ENCODE data around the gene RBFOX2.

Gene RBFOX2

GRCh38 chr22:35863432-35863831 is 165.2 kb downstream of the RBFOX2 start:
- no peak for TF ChIP-seq CTCF (conservative IDR thresholded peaks at IDR 0.05; ENCODE audit: low read length)
- no peak for DNase-seq (ENCODE audit: low read depth)
- no peak overlapping the region for H3K4me3 ChIP-seq (ENCODE audit: low read length)

GRCh38 chr22:35862697-35863096 is 165.9 kb downstream of the RBFOX2 start:
- no peak for TF ChIP-seq CTCF (conservative IDR thresholded peaks at IDR 0.05; ENCODE audit: low read length)
- no peak overlapping the region for H3K4me3 ChIP-seq (ENCODE audit: low read length)
- no peak for DNase-seq (ENCODE audit: low read depth)

- TF ChIP-seq CTCF (conservative IDR thresholded peaks at IDR 0.05; ENCODE audit: low read length), result no peak
- no peak overlapping the region for H3K4me3 ChIP-seq (ENCODE audit: low read length)
- no peak for DNase-seq (ENCODE audit: low read depth)
These were observed 167.2 kb downstream of the RBFOX2 start for GRCh38 chr22:35861451-35861850.

- DNase-seq (ENCODE audit: low read depth), result no peak
- no peak for TF ChIP-seq CTCF (conservative IDR thresholded peaks at IDR 0.05; ENCODE audit: low read length)
- H3K4me3 ChIP-seq (ENCODE audit: low read length), result no peak overlapping the region
These were observed 167.8 kb downstream of the RBFOX2 start for GRCh38 chr22:35860837-35861236.

GRCh38 chr22:35860087-35860733 is 168.4 kb downstream of the RBFOX2 start:
- TF ChIP-seq CTCF (conservative IDR thresholded peaks at IDR 0.05; ENCODE audit: low read length), result no peak
- DNase-seq (ENCODE audit: low read depth), result no peak
- no peak overlapping the region for H3K4me3 ChIP-seq (ENCODE audit: low read length)

- no peak for TF ChIP-seq CTCF (conservative IDR thresholded peaks at IDR 0.05; ENCODE audit: low read length)
- no peak overlapping the region for H3K4me3 ChIP-seq (ENCODE audit: low read length)
- DNase-seq (ENCODE audit: low read depth), result no peak
These were observed 174.3 kb downstream of the RBFOX2 start for GRCh38 chr22:35854334-35854733.

- TF ChIP-seq CTCF (conservative IDR thresholded peaks at IDR 0.05; ENCODE audit: low read length), result no peak
- no peak for DNase-seq (ENCODE audit: low read depth)
These were observed 176.5 kb downstream of the RBFOX2 start for GRCh38 chr22:35852076-35852475.

More at GRCh38 chr22:35852076-35852475, 176.5 kb downstream of the RBFOX2 start:
- H3K4me3 ChIP-seq (ENCODE audit: low read length), result no peak overlapping the region
